ENCODE results near the gene EPAS1. TPM values are rescaled to one million over a fixed set of nuclear protein-coding genes. Genes with fewer than 3 reads are reported as not detected.

Gene EPAS1
- total RNA-seq, 1 experiment from 2014 or later = 55.9 TPM

DNA sequence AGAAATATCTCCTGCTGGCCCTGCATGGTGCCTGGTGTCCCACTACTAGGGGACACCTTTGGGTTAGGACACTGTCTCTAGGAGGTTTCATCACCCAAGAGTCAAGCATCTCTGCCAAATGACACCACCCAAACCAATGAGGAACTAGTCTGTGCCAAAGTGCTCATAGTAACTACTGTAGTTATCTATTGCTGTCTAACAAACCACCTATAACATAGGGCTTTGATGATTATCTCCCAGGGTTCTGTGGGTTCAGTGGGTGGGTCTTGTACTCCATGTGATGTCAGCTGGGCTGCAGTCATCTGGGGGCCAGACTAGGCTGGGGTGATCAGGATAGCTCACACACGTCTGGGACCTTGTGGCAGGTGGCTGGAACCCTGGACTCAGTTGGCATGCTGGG is 59.8 kb downstream of the EPAS1 start:
- H2AFZ ChIP-seq (ENCODE audit: low read depth, low read length, poor library complexity, severe bottlenecking) = no peak overlapping the region
- no peak for DNase-seq (ENCODE audit: low read depth, low spot score)
- POLR2A ChIA-PET = no interaction called here
- no peak for ATAC-seq
- H3K9me3 ChIP-seq (ENCODE audit: control insufficient read depth in 1 of 2, insufficient read depth in 1 of 2, low read depth in 1 of 2, low read length in 2 of 2) = no peaks in the 10 kb centered on the region
- no peaks in the 10 kb centered on the region for H4K20me1 ChIP-seq (ENCODE audit: insufficient read depth)
- H3K4me3 ChIP-seq (replicated peaks in 1 of 2; ENCODE audit: low read depth in 1 of 2, low read length in 2 of 2) = no peak overlapping the region
- H3K27me3 ChIP-seq (ENCODE audit: insufficient read depth, low read length) = no peaks in the 10 kb centered on the region
- no TSS peak for BruUV-seq (replicated peaks)
- TF ChIP-seq EZH2 (IDR thresholded peaks at IDR 0.05) (no peak), RAD21 (IDR thresholded peaks at IDR 0.05; ENCODE audit: low read depth) (no peak), JUND (IDR thresholded peaks at IDR 0.05) (no peak), YY1 (IDR thresholded peaks at IDR 0.05; ENCODE audit: extremely low read depth, insufficient replicate concordance, low read depth, low read length) (no peak), CBX3 (IDR thresholded peaks at IDR 0.05; ENCODE audit: low read depth) (no peak), EZH2phosphoT487 (IDR thresholded peaks at IDR 0.05; ENCODE audit: borderline replicate concordance) (no peak), SRF (IDR thresholded peaks at IDR 0.05; ENCODE audit: low read depth) (no peak), POLR2AphosphoS5 (IDR thresholded peaks at IDR 0.05; ENCODE audit: low read depth, low read length) (no peak), SIN3A (IDR thresholded peaks at IDR 0.05; ENCODE audit: low read depth) (no peak), POLR2A (IDR thresholded peaks at IDR 0.05; ENCODE audit: borderline replicate concordance, extremely low read depth, insufficient read depth, insufficient read length) (no peak), SP1 (IDR thresholded peaks at IDR 0.05; ENCODE audit: low read depth) (no peak)
- TF ChIP-seq, protein P1, sequence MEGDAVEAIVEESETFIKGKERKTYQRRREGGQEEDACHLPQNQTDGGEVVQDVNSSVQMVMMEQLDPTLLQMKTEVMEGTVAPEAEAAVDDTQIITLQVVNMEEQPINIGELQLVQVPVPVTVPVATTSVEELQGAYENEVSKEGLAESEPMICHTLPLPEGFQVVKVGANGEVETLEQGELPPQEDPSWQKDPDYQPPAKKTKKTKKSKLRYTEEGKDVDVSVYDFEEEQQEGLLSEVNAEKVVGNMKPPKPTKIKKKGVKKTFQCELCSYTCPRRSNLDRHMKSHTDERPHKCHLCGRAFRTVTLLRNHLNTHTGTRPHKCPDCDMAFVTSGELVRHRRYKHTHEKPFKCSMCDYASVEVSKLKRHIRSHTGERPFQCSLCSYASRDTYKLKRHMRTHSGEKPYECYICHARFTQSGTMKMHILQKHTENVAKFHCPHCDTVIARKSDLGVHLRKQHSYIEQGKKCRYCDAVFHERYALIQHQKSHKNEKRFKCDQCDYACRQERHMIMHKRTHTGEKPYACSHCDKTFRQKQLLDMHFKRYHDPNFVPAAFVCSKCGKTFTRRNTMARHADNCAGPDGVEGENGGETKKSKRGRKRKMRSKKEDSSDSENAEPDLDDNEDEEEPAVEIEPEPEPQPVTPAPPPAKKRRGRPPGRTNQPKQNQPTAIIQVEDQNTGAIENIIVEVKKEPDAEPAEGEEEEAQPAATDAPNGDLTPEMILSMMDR (IDR thresholded peaks at IDR 0.05 in 2 of 3, conservative IDR thresholded peaks at IDR 0.05 in 1 of 3; ENCODE audit: borderline replicate concordance in 1 of 3, insufficient read depth in 1 of 3, low read depth in 2 of 3, low read length in 2 of 3) = no peak
- TF ChIP-seq, protein P2, sequence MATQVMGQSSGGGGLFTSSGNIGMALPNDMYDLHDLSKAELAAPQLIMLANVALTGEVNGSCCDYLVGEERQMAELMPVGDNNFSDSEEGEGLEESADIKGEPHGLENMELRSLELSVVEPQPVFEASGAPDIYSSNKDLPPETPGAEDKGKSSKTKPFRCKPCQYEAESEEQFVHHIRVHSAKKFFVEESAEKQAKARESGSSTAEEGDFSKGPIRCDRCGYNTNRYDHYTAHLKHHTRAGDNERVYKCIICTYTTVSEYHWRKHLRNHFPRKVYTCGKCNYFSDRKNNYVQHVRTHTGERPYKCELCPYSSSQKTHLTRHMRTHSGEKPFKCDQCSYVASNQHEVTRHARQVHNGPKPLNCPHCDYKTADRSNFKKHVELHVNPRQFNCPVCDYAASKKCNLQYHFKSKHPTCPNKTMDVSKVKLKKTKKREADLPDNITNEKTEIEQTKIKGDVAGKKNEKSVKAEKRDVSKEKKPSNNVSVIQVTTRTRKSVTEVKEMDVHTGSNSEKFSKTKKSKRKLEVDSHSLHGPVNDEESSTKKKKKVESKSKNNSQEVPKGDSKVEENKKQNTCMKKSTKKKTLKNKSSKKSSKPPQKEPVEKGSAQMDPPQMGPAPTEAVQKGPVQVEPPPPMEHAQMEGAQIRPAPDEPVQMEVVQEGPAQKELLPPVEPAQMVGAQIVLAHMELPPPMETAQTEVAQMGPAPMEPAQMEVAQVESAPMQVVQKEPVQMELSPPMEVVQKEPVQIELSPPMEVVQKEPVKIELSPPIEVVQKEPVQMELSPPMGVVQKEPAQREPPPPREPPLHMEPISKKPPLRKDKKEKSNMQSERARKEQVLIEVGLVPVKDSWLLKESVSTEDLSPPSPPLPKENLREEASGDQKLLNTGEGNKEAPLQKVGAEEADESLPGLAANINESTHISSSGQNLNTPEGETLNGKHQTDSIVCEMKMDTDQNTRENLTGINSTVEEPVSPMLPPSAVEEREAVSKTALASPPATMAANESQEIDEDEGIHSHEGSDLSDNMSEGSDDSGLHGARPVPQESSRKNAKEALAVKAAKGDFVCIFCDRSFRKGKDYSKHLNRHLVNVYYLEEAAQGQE (IDR thresholded peaks at IDR 0.05; ENCODE audit: low read depth) = no peak
- TF ChIP-seq, protein P3, sequence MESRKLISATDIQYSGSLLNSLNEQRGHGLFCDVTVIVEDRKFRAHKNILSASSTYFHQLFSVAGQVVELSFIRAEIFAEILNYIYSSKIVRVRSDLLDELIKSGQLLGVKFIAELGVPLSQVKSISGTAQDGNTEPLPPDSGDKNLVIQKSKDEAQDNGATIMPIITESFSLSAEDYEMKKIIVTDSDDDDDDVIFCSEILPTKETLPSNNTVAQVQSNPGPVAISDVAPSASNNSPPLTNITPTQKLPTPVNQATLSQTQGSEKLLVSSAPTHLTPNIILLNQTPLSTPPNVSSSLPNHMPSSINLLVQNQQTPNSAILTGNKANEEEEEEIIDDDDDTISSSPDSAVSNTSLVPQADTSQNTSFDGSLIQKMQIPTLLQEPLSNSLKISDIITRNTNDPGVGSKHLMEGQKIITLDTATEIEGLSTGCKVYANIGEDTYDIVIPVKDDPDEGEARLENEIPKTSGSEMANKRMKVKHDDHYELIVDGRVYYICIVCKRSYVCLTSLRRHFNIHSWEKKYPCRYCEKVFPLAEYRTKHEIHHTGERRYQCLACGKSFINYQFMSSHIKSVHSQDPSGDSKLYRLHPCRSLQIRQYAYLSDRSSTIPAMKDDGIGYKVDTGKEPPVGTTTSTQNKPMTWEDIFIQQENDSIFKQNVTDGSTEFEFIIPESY (IDR thresholded peaks at IDR 0.05; ENCODE audit: extremely low read depth, insufficient replicate concordance, low read length) = no peak
- TF ChIP-seq, protein P4, sequence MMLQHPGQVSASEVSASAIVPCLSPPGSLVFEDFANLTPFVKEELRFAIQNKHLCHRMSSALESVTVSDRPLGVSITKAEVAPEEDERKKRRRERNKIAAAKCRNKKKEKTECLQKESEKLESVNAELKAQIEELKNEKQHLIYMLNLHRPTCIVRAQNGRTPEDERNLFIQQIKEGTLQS (IDR thresholded peaks at IDR 0.05) = no peak
- H3K9me2 ChIP-seq (ENCODE audit: insufficient read depth) = no peaks in the 10 kb centered on the region
- no peaks in the 10 kb centered on the region for H3K4me1 ChIP-seq (ENCODE audit: control insufficient read depth in 1 of 2, insufficient read depth in 2 of 2, low read length in 2 of 2)
- H3K27ac ChIP-seq (ENCODE audit: low read depth, low read length) = no peak overlapping the region
- H3K9ac ChIP-seq (ENCODE audit: low read length) = no peak overlapping the region
- intact Hi-C loops (cut with micrococcal nuclease) = no loop called here
- H3K79me2 ChIP-seq (ENCODE audit: insufficient read depth, low read length) = no peaks in the 10 kb centered on the region
- no peak overlapping the region for H3K4me2 ChIP-seq (ENCODE audit: low read length)
- CTCF ChIA-PET = no interaction called here
- peaks cover 2 to 6% of the 10 kb centered on the region in 2 experiments; a peak in 1 of 4 replicates for H3K36me3 ChIP-seq (ENCODE audit: control insufficient read depth in 1 of 2, insufficient read depth in 2 of 2, low read length in 2 of 2)
- RAD21 ChIA-PET (ENCODE audit: low non-redundant PET in 1 of 2, low total read pairs in 2 of 2, uncharacterized antibody in 2 of 2, unreplicated experiment in 2 of 2) = no interaction called here

Data from HCT116 (cell line).